ENCODE data around the gene DLG2.
"Not testable (repeated sequence)": the region's sequence is repeated elsewhere in the genome, so short reads cannot be mapped to it uniquely, and the experiment has no call there.

The DLG2 gene

DNA sequence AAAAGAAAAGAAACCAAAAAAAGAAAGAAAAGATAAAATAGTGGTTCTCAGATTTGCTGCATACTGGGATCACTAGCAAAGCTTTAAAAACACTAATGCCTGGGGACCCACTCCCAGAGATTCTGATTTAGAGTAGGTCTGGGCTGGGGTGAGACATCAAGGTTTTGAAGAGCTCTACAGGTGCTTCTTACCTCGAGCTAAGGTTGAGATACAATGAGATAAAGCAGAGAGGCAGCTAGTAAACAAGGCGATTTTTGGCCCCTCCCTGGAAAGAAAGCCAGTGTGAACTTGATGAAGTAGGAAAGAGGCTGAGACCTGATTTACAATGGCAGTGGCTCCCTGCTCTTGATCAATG lies 2013.4 kb downstream of the DLG2 start:
- Histone ChIP-seq H3K36me3 (ENCODE audit: control insufficient read depth, insufficient read depth, low read length) (no peaks in the 10 kb centered on the region), H3K9ac (ENCODE audit: low read length) (no peak overlapping the region), H3K9me3 (ENCODE audit: control insufficient read depth, insufficient read depth, low read depth, low read length) (no peaks in the 10 kb centered on the region), H3K4me3 (ENCODE audit: low read depth, low read length) (no peak overlapping the region), H3K4me1 (ENCODE audit: control insufficient read depth, insufficient read depth, low read length) (peaks cover 5% of the 10 kb centered on the region; the same call in 1 of the 2 replicates), H3K27me3 (ENCODE audit: control insufficient read depth, insufficient read depth, low read length) (no peaks in the 10 kb centered on the region), H3K27ac (ENCODE audit: low read depth, low read length) (no peak overlapping the region)

DNA sequence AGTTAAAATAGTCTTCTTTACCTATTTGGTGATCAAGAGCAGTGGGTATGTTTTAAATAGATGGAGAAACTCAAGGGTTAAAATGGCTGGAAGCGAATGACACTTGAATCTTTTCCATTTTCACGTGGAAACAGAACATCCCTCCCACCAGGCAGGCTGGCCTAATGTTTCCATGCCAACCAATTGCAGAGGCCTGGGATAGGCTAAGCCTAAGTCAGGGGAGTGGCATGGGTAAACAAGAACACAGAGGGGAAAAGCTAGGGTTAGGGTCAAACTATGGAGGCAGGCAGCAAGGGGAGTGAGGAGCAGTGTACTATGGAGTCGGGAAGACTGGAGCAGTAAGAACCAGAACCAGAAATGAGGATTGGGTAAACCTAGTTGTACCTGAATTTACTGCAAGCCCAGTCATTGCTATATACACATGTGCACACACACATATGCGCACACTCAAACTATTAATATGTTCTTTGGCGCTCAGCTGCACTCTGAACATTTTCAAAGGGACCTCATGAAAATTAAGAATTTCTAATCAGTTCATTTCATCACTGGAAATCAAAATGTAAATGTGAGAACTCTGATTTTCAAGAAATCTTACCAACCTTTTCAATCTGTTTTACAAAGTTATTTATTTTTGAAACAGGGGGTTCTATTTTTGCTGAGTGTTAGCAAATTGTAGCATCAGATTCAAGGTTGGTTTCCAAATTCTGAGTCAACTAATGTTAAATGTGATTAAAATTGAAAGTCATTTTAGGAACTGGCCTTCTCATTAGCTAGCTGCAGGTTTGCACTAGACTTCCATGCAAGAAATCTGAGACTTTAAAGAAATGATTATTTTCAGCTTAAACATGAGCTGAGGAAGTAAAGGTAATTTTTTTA lies 2014.0 kb downstream of the DLG2 start:
- Histone ChIP-seq H3K9me3 (ENCODE audit: control insufficient read depth, insufficient read depth, low read depth, low read length) (no peaks in the 10 kb centered on the region), H3K4me1 (ENCODE audit: control insufficient read depth, insufficient read depth, low read length) (peaks cover 5% of the 10 kb centered on the region; the same call in 1 of the 2 replicates), H3K4me3 (ENCODE audit: low read depth, low read length) (no peak overlapping the region), H3K27ac (ENCODE audit: low read depth, low read length) (no peak overlapping the region), H3K27me3 (ENCODE audit: control insufficient read depth, insufficient read depth, low read length) (no peaks in the 10 kb centered on the region), H3K9ac (ENCODE audit: low read length) (no peak overlapping the region), H3K36me3 (ENCODE audit: control insufficient read depth, insufficient read depth, low read length) (no peaks in the 10 kb centered on the region)

DNA sequence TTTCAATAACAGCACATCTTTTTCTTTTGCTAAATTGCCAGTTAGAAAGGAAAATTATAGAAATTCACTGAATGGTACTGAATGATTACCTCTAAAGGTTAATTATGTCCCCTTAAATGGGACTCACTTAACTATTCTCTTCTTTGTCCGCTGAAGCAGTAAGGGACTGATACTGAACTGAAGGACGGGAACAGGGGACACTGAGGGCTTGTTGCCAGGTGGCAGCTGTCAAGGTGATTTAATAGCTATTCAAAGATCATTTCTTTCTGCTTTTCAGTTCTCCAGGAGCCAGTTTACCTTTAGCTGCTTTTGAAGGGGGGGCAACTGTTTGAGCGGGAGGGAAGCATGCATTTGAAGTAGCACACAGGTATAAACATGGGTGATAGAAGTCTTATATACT lies 2015.5 kb downstream of the DLG2 start:
- Histone ChIP-seq H3K9me3 (ENCODE audit: control insufficient read depth, insufficient read depth, low read depth, low read length) (no peaks in the 10 kb centered on the region), H3K4me1 (ENCODE audit: control insufficient read depth, insufficient read depth, low read length) (peaks cover 5% of the 10 kb centered on the region; the same call in 1 of the 2 replicates), H3K9ac (ENCODE audit: low read length) (no peak overlapping the region), H3K36me3 (ENCODE audit: control insufficient read depth, insufficient read depth, low read length) (no peaks in the 10 kb centered on the region), H3K27ac (ENCODE audit: low read depth, low read length) (no peak overlapping the region), H3K27me3 (ENCODE audit: control insufficient read depth, insufficient read depth, low read length) (no peaks in the 10 kb centered on the region), H3K4me3 (ENCODE audit: low read depth, low read length) (no peak overlapping the region)

DNA sequence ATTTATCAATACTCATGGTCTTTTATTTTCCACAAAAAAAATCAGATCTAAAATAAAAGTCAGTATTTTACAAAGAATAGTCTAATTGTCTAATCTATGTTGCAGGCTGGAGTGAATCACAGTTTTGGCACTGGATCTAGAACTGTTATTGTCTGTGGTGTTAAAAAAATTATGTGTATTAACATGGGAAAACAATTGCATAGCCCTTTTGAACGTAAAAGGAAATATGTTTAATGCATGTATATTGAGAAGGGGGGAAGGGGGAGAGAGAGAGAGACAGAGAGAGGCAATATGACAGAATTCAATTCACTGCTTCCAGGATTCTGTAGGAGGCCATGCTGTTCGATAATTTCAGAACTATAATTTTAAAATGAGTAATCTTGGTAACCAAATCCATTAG lies 2016.1 kb downstream of the DLG2 start:
- Histone ChIP-seq H3K9ac (ENCODE audit: low read length) (no peak overlapping the region), H3K27me3 (ENCODE audit: control insufficient read depth, insufficient read depth, low read length) (no peaks in the 10 kb centered on the region), H3K27ac (ENCODE audit: low read depth, low read length) (no peak overlapping the region), H3K36me3 (ENCODE audit: control insufficient read depth, insufficient read depth, low read length) (no peaks in the 10 kb centered on the region), H3K4me1 (ENCODE audit: control insufficient read depth, insufficient read depth, low read length) (peaks cover 5% of the 10 kb centered on the region; the same call in 1 of the 2 replicates), H3K4me3 (ENCODE audit: low read depth, low read length) (no peak overlapping the region), H3K9me3 (ENCODE audit: control insufficient read depth, insufficient read depth, low read depth, low read length) (no peaks in the 10 kb centered on the region)

DNA sequence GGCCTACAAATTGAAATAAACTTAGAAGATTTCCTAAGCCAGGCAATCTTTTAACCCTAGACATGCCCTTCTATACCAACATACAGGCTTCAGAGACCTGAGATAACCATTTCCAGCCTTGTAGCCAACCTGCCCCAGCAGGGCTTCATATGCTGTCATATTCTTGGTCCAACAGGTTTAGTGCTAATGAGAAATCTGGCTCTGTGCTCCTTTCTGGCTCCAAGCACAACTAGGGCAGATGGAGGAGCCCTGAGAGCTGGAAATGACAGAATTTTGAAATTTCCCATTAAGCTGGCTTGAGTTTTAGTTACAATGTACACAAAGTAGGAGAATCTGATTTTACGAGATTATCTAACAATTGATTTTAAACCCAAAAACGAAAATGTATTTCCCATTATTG lies 2018.0 kb downstream of the DLG2 start:
- Histone ChIP-seq H3K27me3 (ENCODE audit: control insufficient read depth, insufficient read depth, low read length) (no peaks in the 10 kb centered on the region), H3K27ac (ENCODE audit: low read depth, low read length) (no peak overlapping the region), H3K36me3 (ENCODE audit: control insufficient read depth, insufficient read depth, low read length) (no peaks in the 10 kb centered on the region), H3K9me3 (ENCODE audit: control insufficient read depth, insufficient read depth, low read depth, low read length) (no peaks in the 10 kb centered on the region), H3K4me3 (ENCODE audit: low read depth, low read length) (no peak overlapping the region), H3K9ac (ENCODE audit: low read length) (no peak overlapping the region), H3K4me1 (ENCODE audit: control insufficient read depth, insufficient read depth, low read length) (peaks cover 5% of the 10 kb centered on the region; the same call in 1 of the 2 replicates)

DNA sequence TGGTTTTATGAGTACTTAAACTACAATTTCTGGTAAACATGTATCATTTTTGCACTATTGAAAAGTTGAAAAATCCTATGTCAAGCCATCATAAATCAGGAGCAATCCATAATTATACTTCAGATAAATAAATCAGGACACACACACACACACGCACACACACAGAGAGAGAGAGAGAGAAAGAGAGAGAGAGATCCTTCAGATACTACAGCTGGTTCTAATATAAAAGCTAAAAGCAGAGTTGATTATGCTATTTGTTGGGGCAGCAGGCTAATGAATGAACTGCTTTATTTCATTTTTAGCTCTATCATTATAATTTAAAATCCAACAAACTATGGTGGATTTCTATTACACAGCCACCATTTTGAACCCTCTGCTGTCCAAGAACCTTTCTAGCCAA lies 2018.6 kb downstream of the DLG2 start:
- no peaks in the 10 kb centered on the region for H3K36me3 ChIP-seq (ENCODE audit: control insufficient read depth, insufficient read depth, low read length)
- no peak overlapping the region for H3K27ac ChIP-seq (ENCODE audit: low read depth, low read length)
- H3K4me3 ChIP-seq (ENCODE audit: low read depth, low read length) = no peak overlapping the region
- no peaks in the 10 kb centered on the region for H3K27me3 ChIP-seq (ENCODE audit: control insufficient read depth, insufficient read depth, low read length)
- no peak overlapping the region for H3K9ac ChIP-seq (ENCODE audit: low read length)
- H3K9me3 ChIP-seq (ENCODE audit: control insufficient read depth, insufficient read depth, low read depth, low read length) = no peaks in the 10 kb centered on the region
- H3K4me1 ChIP-seq (ENCODE audit: control insufficient read depth, insufficient read depth, low read length) = peaks cover 5% of the 10 kb centered on the region; the same call in 1 of the 2 replicates

DNA sequence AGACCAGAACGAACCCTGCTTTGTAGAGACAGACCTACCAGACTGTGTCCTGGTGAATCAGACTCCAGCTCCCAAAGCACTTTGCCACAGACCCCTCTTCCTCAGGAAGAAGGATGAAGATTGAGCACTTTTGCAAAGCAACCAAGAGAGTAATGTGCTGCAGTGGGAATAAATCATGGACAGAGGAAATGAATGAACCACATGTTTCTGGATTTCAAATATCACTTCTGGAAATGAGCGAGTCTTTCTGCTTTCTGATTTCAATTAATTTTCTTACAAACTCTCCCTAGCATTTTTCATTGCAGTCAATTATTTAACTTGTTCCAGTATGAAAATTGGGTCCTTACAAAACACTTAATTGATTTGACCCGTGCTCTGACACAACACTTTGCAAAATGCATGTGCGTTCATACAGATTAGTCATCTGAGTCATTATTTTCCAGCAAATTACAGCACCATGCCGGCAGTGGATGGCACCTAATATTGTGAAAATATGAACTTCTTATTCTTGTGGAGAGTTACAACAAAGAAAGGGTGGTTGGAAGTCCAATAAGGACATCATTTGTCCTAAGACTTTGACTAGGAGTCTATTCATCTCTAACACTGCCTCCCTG lies 2025.1 kb downstream of the DLG2 start:
- H3K9me3 ChIP-seq (ENCODE audit: control insufficient read depth, insufficient read depth, low read depth, low read length) = no peaks in the 10 kb centered on the region
- H3K36me3 ChIP-seq (ENCODE audit: control insufficient read depth, insufficient read depth, low read length) = no peaks in the 10 kb centered on the region
- no peak overlapping the region for H3K27ac ChIP-seq (ENCODE audit: low read depth, low read length)
- H3K4me3 ChIP-seq (ENCODE audit: low read depth, low read length) = no peak overlapping the region
- no peaks in the 10 kb centered on the region for H3K27me3 ChIP-seq (ENCODE audit: control insufficient read depth, insufficient read depth, low read length)
- peaks cover 12% of the 10 kb centered on the region; the same call in 1 of the 2 replicates for H3K4me1 ChIP-seq (ENCODE audit: control insufficient read depth, insufficient read depth, low read length)
- H3K9ac ChIP-seq (ENCODE audit: low read length) = no peak overlapping the region

DNA sequence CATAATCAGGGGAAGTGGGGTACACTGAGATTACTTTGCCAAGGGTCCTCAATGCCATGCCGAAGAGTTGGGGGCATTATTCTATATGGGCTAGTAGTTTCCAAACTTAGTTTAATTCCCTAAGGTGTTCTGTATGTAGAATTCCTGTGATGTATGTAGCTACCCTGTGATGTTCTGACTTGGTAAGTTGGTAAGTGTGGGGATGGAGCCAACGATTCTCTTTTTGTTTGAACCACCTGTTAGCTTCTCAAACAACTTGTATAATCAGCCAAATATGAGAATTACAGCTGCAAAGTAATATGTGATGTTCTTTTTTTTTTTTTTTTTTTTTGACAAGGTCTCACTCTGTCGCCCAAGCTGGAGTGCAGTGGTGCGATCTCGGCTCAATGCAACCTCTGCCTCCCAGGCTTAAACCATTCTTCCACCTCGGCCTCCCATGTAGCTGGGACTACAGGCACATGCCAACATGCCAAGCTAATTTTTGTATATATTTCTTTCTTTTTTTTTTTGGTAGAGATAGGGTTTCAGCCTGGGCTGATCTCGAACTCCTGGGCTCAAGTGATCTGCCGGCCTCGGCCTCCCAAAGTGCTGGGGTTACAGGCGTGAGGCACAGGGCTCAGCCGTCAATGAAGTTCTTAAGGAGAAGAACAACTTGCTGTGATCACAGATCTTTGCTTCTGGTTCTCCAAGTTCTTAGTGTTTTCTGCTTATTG lies 2025.8 kb downstream of the DLG2 start:
- Histone ChIP-seq H3K27ac (ENCODE audit: low read depth, low read length) (no peak overlapping the region), H3K36me3 (ENCODE audit: control insufficient read depth, insufficient read depth, low read length) (no peaks in the 10 kb centered on the region), H3K27me3 (ENCODE audit: control insufficient read depth, insufficient read depth, low read length) (no peaks in the 10 kb centered on the region), H3K9ac (ENCODE audit: low read length) (no peak overlapping the region), H3K4me3 (ENCODE audit: low read depth, low read length) (no peak overlapping the region), H3K9me3 (ENCODE audit: control insufficient read depth, insufficient read depth, low read depth, low read length) (no peaks in the 10 kb centered on the region), H3K4me1 (ENCODE audit: control insufficient read depth, insufficient read depth, low read length) (peaks cover 12% of the 10 kb centered on the region; the same call in 1 of the 2 replicates)

DNA sequence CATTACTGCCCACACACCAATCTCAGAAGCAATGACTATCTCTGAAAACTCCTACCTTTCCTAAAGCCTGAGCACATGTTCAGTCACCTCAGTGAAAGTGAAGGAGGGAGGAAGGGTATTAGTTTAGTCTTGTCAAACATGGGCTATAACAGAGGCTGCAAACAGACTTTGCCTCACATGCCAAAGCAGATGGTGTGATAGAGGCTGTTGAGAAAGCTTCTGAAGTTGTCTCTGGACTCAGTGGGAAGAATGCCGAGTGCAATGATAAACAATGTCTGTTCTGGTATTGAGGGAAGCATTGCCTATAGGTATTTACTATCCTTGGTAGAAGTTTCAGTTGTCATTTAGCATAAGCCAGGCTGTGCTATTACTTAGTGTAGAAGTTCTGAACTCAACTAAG lies 2026.5 kb downstream of the DLG2 start:
- H3K36me3 ChIP-seq (ENCODE audit: control insufficient read depth, insufficient read depth, low read length) = no peaks in the 10 kb centered on the region
- H3K27me3 ChIP-seq (ENCODE audit: control insufficient read depth, insufficient read depth, low read length) = no peaks in the 10 kb centered on the region
- H3K9ac ChIP-seq (ENCODE audit: low read length) = no peak overlapping the region
- no peak overlapping the region for H3K27ac ChIP-seq (ENCODE audit: low read depth, low read length)
- H3K4me1 ChIP-seq (ENCODE audit: control insufficient read depth, insufficient read depth, low read length) = peaks cover 12% of the 10 kb centered on the region; the same call in 1 of the 2 replicates
- no peaks in the 10 kb centered on the region for H3K9me3 ChIP-seq (ENCODE audit: control insufficient read depth, insufficient read depth, low read depth, low read length)
- H3K4me3 ChIP-seq (ENCODE audit: low read depth, low read length) = no peak overlapping the region

DNA sequence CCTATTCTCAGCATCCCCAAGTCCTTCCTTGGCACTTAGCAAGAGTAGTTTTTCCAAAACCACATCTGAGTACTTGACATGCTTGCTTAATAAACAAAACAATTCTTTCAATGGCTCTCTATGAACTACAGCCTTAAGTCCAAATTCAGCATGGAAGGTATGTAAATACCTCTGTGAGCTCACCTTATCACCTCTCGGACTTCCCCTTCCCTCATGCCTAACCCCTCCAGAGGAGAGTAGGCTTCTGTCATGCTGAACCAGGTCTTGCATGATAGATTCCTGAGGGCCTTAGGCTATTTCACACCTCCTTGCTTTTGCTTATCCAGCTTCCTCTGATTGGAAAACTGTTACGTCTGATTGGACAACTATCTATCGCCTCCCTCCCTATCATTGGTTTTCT lies 2028.1 kb downstream of the DLG2 start:
- Histone ChIP-seq H3K36me3 (ENCODE audit: control insufficient read depth, insufficient read depth, low read length) (no peaks in the 10 kb centered on the region), H3K27ac (ENCODE audit: low read depth, low read length) (no peak overlapping the region), H3K4me1 (ENCODE audit: control insufficient read depth, insufficient read depth, low read length) (peaks cover 12% of the 10 kb centered on the region; the same call in 1 of the 2 replicates), H3K4me3 (ENCODE audit: low read depth, low read length) (no peak overlapping the region), H3K9ac (ENCODE audit: low read length) (no peak overlapping the region), H3K27me3 (ENCODE audit: control insufficient read depth, insufficient read depth, low read length) (no peaks in the 10 kb centered on the region), H3K9me3 (ENCODE audit: control insufficient read depth, insufficient read depth, low read depth, low read length) (no peaks in the 10 kb centered on the region)

DNA sequence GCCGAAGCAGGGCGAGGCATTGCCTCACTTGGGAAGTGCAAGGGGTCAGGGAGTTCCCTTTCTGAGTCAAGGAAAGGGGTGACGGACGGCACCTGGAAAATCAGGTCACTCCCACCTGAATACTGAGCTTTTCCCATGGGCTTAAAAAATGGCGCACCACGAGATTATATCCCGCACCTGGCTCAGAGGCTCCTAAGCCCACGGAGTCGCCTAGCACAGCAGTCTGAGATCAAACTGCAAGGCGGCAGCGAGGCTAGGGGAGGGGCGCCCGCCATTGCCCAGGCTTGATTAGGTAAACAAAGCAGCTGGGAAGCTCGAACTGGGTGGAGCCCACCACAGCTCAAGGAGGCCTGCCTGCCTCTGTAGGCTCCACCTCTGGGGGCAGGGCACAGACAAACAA lies 2039.3 kb downstream of the DLG2 start:
- peak overlapping the region; percentile 59 for H3K4me3 ChIP-seq (ENCODE audit: low read depth, low read length)
- not testable (repeated sequence) for H3K27me3 ChIP-seq (ENCODE audit: control insufficient read depth, insufficient read depth, low read length); H3K27ac ChIP-seq (ENCODE audit: low read depth, low read length); H3K9me3 ChIP-seq (ENCODE audit: control insufficient read depth, insufficient read depth, low read depth, low read length); H3K36me3 ChIP-seq (ENCODE audit: control insufficient read depth, insufficient read depth, low read length); H3K4me1 ChIP-seq (ENCODE audit: control insufficient read depth, insufficient read depth, low read length)
- H3K9ac ChIP-seq (ENCODE audit: low read length) = peak overlapping the region; percentile 66

All from HUES6 (cell line).